ENCODE results near the gene HSD11B1. TPM values are rescaled to one million over a fixed set of nuclear protein-coding genes. Genes with fewer than 3 reads are reported as not detected.

The HSD11B1 gene
- total RNA-seq, 1 experiment from 2014 or later = 0.27 TPM

GRCh38 chr1:209742409-209743144, 37.9 kb downstream of the HSD11B1 start:
- no TSS peak for BruUV-seq (replicated peaks)
- ChIA-PET RAD21 (ENCODE audit: low non-redundant PET in 1 of 2, low total read pairs in 2 of 2, uncharacterized antibody in 2 of 2, unreplicated experiment in 2 of 2) (no interaction called here), POLR2A (no interaction called here), CTCF (no interaction called here)
- Histone ChIP-seq H4K20me1 (ENCODE audit: insufficient read depth) (no peaks in the 10 kb centered on the region), H2AFZ (ENCODE audit: low read depth, low read length, poor library complexity, severe bottlenecking) (no peak overlapping the region), H3K4me2 (ENCODE audit: low read length) (no peak overlapping the region), H3K4me1 (ENCODE audit: control insufficient read depth in 1 of 2, insufficient read depth in 2 of 2, low read length in 2 of 2) (peaks cover 0 to 3% of the 10 kb centered on the region in 2 experiments; a peak in 1 of 4 replicates), H3K79me2 (ENCODE audit: insufficient read depth, low read length) (no peaks in the 10 kb centered on the region), H3K36me3 (ENCODE audit: control insufficient read depth in 1 of 2, insufficient read depth in 2 of 2, low read length in 2 of 2) (no peaks in the 10 kb centered on the region), H3K4me3 (replicated peaks in 1 of 2; ENCODE audit: low read depth in 1 of 2, low read length in 2 of 2) (no peak overlapping the region), H3K9me3 (ENCODE audit: control insufficient read depth in 1 of 2, insufficient read depth in 1 of 2, low read depth in 1 of 2, low read length in 2 of 2) (no peaks in the 10 kb centered on the region), H3K9ac (ENCODE audit: low read length) (no peak overlapping the region), H3K9me2 (ENCODE audit: insufficient read depth) (no peaks in the 10 kb centered on the region), H3K27ac (ENCODE audit: low read depth, low read length) (no peak overlapping the region), H3K27me3 (ENCODE audit: insufficient read depth, low read length) (no peaks in the 10 kb centered on the region)
- TF ChIP-seq, protein P1, sequence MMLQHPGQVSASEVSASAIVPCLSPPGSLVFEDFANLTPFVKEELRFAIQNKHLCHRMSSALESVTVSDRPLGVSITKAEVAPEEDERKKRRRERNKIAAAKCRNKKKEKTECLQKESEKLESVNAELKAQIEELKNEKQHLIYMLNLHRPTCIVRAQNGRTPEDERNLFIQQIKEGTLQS (IDR thresholded peaks at IDR 0.05) = no peak
- ATAC-seq = no peak
- intact Hi-C loops (cut with micrococcal nuclease) = no loop called here
- no peak for DNase-seq (ENCODE audit: low read depth, low spot score)

DNA sequence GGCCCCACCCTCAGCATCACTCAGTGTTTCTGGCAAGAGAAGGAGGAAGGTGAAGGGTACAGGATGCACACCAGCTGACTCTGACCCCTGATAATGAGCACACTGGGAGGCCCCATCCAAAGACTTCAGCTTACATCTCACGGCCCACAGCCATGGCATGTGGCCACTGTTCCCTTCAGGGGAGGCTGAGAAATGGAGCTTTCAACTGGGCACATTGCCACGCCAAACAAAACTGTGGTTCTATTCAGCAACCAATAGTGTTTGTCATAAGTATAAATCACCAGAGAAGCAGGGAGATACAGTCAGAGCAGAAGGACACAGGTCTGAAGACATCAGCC, 38.5 kb downstream of the HSD11B1 start:
- Histone ChIP-seq H3K27ac (ENCODE audit: low read depth, low read length) (no peak overlapping the region), H3K4me1 (ENCODE audit: control insufficient read depth in 1 of 2, insufficient read depth in 2 of 2, low read length in 2 of 2) (peaks cover 0 to 7% of the 10 kb centered on the region in 2 experiments; a peak in 2 of 4 replicates), H3K9ac (ENCODE audit: low read length) (no peak overlapping the region), H3K27me3 (ENCODE audit: insufficient read depth, low read length) (no peaks in the 10 kb centered on the region), H3K79me2 (ENCODE audit: insufficient read depth, low read length) (no peaks in the 10 kb centered on the region), H2AFZ (ENCODE audit: low read depth, low read length, poor library complexity, severe bottlenecking) (no peak overlapping the region), H3K4me3 (replicated peaks in 1 of 2; ENCODE audit: low read depth in 1 of 2, low read length in 2 of 2) (no peak overlapping the region), H3K9me3 (ENCODE audit: control insufficient read depth in 1 of 2, insufficient read depth in 1 of 2, low read depth in 1 of 2, low read length in 2 of 2) (no peaks in the 10 kb centered on the region), H3K9me2 (ENCODE audit: insufficient read depth) (no peaks in the 10 kb centered on the region), H3K4me2 (ENCODE audit: low read length) (no peak overlapping the region), H3K36me3 (ENCODE audit: control insufficient read depth in 1 of 2, insufficient read depth in 2 of 2, low read length in 2 of 2) (no peaks in the 10 kb centered on the region), H4K20me1 (ENCODE audit: insufficient read depth) (no peaks in the 10 kb centered on the region)
- ATAC-seq = no peak
- RAD21 ChIA-PET (ENCODE audit: low non-redundant PET in 1 of 2, low total read pairs in 2 of 2, uncharacterized antibody in 2 of 2, unreplicated experiment in 2 of 2) = no interaction called here
- TF ChIP-seq MAX (IDR thresholded peaks at IDR 0.05) (no peak), SP1 (IDR thresholded peaks at IDR 0.05; ENCODE audit: low read depth) (no peak), SIN3A (IDR thresholded peaks at IDR 0.05; ENCODE audit: low read depth) (no peak), JUND (IDR thresholded peaks at IDR 0.05) (no peak)
- TF ChIP-seq, protein P1 (IDR thresholded peaks at IDR 0.05) = no peak
- intact Hi-C loops (cut with micrococcal nuclease) = no loop called here
- no TSS peak for BruUV-seq (replicated peaks)
- CTCF ChIA-PET = no interaction called here
- POLR2A ChIA-PET = no interaction called here
- no peak for DNase-seq (ENCODE audit: low read depth, low spot score)
